Measurements from ENCODE around the gene TBCD. TPM values are rescaled to one million over a fixed set of nuclear protein-coding genes. Genes with fewer than 3 reads are reported as not detected.
"Not testable (repeated sequence)": the region's sequence is repeated elsewhere in the genome, so short reads cannot be mapped to it uniquely, and the experiment has no call there.

TBCD gene
- total RNA-seq, 1 donor, result 22.5 TPM

DNA sequence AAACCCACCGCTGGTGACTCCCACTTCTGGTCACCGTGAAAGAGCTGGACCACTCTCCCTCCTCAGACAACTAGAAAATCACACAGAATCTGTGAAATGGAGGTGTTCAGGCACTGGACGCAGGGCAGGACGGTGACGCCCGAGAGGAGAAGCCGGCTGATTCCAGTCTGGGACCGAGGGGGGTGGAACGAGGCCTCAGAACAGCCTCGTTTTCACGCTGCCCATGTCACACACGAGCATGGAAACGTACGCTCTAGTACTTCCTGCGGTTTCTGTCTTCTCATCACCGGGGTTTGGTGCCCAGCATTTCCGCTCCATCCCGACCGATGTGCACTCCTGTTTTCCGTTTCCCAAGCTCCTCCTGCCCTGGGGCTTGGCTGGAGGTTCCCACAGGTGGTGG lies 225.7 kb downstream of the TBCD start:
- no peak overlapping the region for H3K4me3 ChIP-seq (ENCODE audit: low read depth, low read length)
- TF ChIP-seq, protein P1, sequence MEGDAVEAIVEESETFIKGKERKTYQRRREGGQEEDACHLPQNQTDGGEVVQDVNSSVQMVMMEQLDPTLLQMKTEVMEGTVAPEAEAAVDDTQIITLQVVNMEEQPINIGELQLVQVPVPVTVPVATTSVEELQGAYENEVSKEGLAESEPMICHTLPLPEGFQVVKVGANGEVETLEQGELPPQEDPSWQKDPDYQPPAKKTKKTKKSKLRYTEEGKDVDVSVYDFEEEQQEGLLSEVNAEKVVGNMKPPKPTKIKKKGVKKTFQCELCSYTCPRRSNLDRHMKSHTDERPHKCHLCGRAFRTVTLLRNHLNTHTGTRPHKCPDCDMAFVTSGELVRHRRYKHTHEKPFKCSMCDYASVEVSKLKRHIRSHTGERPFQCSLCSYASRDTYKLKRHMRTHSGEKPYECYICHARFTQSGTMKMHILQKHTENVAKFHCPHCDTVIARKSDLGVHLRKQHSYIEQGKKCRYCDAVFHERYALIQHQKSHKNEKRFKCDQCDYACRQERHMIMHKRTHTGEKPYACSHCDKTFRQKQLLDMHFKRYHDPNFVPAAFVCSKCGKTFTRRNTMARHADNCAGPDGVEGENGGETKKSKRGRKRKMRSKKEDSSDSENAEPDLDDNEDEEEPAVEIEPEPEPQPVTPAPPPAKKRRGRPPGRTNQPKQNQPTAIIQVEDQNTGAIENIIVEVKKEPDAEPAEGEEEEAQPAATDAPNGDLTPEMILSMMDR (IDR thresholded peaks at IDR 0.05; ENCODE audit: insufficient read depth, low read depth, low read length), result no peak
- DNase-seq (ENCODE audit: low read depth), result no peak

DNA sequence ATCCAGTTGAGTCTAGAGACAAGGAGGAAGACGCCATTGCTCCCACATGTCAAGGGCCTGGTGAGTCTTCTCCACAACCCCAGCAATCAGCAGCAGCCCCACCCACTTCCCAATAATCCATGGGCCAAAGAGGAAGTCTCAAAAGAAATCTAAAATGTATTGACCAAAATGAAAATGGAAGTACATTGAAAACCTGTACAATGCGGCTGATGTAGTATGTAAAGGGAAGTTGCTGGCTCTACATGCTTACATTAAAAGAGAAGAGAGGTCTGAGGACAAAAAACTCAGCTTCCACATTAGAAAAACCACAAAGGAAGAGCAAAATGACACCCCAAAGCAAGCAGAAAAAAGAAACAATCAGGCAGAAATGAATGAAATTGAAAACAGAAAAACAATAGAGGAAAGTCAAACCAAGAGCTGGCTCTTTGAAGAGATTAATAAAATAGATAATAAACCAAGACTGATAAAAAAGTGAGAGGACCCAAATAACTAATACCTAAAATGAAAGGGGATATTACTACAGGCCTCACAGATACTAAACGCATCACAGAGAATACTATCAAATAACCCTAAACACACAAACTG lies 227.0 kb downstream of the TBCD start:
- TF ChIP-seq, protein P1 (IDR thresholded peaks at IDR 0.05; ENCODE audit: insufficient read depth, low read depth, low read length), result no peak
- no peak for DNase-seq (ENCODE audit: low read depth)
- H3K4me3 ChIP-seq (ENCODE audit: low read depth, low read length), result no peak overlapping the region

DNA sequence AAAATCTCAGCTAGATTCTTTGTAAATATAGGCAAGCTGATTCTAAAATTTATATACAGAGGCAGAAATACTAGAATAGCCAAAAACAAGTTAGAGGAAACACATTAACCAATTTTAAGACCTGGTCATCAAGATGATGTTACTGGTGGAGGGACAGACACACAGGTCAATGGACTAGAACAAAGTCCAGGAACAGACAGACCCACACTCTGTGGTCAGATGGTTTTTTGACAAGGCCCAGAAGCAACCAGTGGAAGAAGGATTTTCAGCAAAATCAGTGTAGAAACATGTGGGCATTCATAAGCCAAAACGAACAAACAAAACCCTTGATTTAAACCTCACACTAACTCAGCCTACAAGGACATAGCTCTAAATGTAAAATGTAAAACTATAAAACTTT lies 227.9 kb downstream of the TBCD start:
- DNase-seq (ENCODE audit: low read depth), result no peak
- TF ChIP-seq, protein P1 (IDR thresholded peaks at IDR 0.05; ENCODE audit: insufficient read depth, low read depth, low read length), result no peak
- no peak overlapping the region for H3K4me3 ChIP-seq (ENCODE audit: low read depth, low read length)

DNA sequence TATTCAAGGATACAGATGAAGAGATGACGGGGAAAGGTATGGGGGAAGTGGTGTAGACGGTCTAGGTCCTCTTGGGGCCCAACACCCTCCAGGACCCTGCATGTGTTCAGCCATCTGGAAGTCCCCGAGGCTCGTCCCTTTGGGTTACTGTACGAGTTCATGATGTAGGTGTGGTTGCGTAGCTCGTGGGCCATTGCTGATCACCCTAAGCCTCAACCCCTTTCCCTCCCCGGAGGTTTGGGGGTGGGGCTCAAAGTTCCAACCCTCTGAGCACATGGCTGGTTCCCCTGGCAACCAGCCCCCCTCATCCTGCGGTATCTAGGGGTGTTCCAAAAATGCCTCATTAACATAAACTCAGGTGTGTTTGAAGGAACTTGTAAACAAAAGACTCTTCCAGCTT lies 228.8 kb downstream of the TBCD start:
- no peak for DNase-seq (ENCODE audit: low read depth)
- TF ChIP-seq, protein P1 (IDR thresholded peaks at IDR 0.05; ENCODE audit: insufficient read depth, low read depth, low read length), result no peak
- no peak overlapping the region for H3K4me3 ChIP-seq (ENCODE audit: low read depth, low read length)

DNA sequence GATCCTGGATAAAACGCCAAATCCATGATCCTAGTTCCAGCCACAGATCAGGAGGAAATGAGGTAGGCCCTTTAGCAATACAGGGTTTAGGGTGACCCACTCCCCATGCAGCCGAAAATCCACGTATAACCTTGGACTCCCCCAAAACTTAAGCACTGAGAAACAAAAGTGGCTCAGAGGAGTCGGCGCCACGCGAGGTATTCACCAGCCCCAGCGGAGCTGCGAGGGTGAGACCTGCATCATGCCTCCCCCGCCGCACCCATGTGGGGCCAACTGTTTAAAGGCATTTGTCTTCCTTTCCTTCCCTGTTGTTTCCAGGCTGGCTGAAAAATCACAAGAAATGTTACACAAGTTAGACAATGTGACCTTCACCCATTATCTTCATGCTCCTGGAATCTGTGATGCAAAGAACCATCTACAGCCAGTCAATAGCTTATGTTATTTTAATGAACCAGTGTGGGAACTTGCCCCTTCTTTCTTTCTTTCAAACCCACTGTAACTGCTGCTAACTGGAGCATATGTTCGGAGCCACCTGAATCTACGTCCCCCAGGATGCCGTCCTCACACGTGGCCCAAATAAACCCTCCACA lies 229.4 kb downstream of the TBCD start:
- no peak for DNase-seq (ENCODE audit: low read depth)
- TF ChIP-seq, protein P1 (IDR thresholded peaks at IDR 0.05; ENCODE audit: insufficient read depth, low read depth, low read length), result no peak
- no peak overlapping the region for H3K4me3 ChIP-seq (ENCODE audit: low read depth, low read length)

DNA sequence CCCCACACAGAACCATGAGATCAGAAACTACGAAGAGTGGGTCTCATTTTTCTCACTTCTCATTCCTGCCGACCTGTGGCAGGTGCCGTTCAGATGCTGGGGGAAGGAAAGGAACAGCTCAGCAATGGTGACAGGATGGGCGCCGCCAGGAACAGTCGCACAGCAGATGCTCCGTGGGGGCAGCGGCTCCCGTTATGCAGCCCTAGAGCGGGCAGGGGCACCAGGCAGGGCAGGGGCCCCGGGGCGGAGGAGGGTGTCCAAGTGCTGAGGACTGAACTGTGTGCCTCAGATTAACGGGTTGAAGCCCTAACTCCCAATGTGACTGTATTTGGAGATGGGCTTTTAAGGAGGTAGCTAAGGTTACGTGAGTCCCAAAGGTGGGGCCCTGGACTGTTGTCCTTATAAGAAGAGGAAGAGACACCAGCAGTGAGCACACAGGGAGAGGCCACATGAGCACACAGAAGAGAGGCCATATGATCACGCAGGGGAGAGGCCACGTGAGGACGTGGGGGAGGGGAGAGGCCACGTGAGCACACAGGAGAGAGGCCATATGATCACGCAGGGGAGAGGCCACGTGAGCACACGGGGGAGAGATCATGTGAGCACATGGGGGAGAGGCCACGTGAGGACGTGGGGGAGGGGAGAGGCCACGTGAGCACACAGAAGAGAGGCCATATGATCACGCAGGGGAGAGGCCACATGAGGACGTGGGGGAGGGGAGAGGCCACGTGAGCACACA lies 231.8 kb downstream of the TBCD start:
- TF ChIP-seq, protein P1 (IDR thresholded peaks at IDR 0.05; ENCODE audit: insufficient read depth, low read depth, low read length), result no peak
- no peak overlapping the region for H3K4me3 ChIP-seq (ENCODE audit: low read depth, low read length)
- DNase-seq (ENCODE audit: low read depth), result no peak

DNA sequence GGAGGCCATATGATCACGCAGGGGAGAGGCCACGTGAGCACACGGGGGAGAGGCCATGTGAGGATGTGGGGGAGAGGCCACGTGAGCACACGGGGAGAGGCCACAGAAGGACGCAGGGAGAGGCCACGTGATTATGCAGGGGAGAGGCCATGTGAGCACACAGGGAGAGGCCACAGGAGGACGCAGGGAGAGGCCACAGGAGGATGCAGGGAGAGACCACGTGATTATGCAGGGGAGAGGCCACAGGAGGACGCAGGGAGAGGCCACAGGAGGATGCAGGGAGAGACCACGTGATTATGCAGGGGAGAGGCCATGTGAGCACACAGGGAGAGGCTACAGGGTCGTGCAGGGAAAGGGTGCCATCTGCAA lies 232.4 kb downstream of the TBCD start:
- not testable (repeated sequence) for H3K4me3 ChIP-seq (ENCODE audit: low read depth, low read length); DNase-seq (ENCODE audit: low read depth)
